HL-60 (cell line): Measurements from ENCODE around the gene KRTAP10-1.

Experiments used
- CTCF ChIP-seq: IDR thresholded peaks from one replicate; pipeline ENCODE4 v1.5.1; 2011; ENCODE audit warnings: low read length, control low read depth, inconsistent platforms; ENCODE audit not compliant: insufficient read depth
- GABPA ChIP-seq: IDR thresholded peaks from 2 replicates; pipeline ENCODE4 v1.6.1; 2012; ENCODE audit warnings: low read depth
- REST ChIP-seq: IDR thresholded peaks from 2 replicates; pipeline ENCODE4 v1.6.1; 2012; ENCODE audit warnings: low read depth; ENCODE audit not compliant: insufficient replicate concordance

GRCh38 chr21:44578371-44579055, 38.5 kb upstream of the KRTAP10-1 start:
- TF ChIP-seq REST = no peak
- TF ChIP-seq CTCF = no peak
- no peak for TF ChIP-seq GABPA
